Measurements from ENCODE around the gene FHOD3. TPM values are rescaled to one million over a fixed set of nuclear protein-coding genes. Genes with fewer than 3 reads are reported as not detected.

Gene FHOD3
- total RNA-seq, 1 donor, result 3.0 TPM

DNA sequence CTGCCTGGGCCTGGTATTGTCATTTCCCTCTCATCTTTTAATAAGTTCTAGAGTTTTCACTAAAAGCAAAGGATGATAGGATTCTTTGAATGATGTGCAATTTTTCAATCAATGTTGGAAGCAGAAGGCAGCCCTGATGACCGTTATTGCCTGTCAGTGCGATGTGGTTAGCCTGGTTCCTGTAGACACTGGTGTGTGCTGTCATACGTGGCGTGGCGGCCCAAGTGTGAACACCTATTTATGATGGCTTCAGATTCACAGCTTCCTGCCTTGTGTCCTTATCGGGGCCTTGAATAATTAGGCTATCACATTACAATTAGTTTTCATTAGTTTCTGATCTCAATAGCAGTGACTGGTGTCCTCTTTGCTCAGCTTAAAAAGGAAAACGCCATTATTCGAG lies 312.7 kb downstream of the FHOD3 start:
- TF ChIP-seq, protein P1, sequence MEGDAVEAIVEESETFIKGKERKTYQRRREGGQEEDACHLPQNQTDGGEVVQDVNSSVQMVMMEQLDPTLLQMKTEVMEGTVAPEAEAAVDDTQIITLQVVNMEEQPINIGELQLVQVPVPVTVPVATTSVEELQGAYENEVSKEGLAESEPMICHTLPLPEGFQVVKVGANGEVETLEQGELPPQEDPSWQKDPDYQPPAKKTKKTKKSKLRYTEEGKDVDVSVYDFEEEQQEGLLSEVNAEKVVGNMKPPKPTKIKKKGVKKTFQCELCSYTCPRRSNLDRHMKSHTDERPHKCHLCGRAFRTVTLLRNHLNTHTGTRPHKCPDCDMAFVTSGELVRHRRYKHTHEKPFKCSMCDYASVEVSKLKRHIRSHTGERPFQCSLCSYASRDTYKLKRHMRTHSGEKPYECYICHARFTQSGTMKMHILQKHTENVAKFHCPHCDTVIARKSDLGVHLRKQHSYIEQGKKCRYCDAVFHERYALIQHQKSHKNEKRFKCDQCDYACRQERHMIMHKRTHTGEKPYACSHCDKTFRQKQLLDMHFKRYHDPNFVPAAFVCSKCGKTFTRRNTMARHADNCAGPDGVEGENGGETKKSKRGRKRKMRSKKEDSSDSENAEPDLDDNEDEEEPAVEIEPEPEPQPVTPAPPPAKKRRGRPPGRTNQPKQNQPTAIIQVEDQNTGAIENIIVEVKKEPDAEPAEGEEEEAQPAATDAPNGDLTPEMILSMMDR (IDR thresholded peaks at IDR 0.05; ENCODE audit: insufficient read depth, low read length), result no peak
- DNase-seq (ENCODE audit: low read depth), result no peak

GRCh38 chr18:36610661-36611060 lies 313.1 kb downstream of the FHOD3 start:
- no peak overlapping the region for H3K4me3 ChIP-seq (ENCODE audit: low read depth, low read length)
- DNase-seq (ENCODE audit: low read depth), result no peak
- TF ChIP-seq, protein P1 (IDR thresholded peaks at IDR 0.05; ENCODE audit: insufficient read depth, low read length), result no peak

More for the DNA sequence above, 312.7 kb downstream of the FHOD3 start:
- H3K4me3 ChIP-seq (ENCODE audit: low read depth, low read length), result no peak overlapping the region

GRCh38 chr18:36613069-36613468 lies 315.6 kb downstream of the FHOD3 start:
- H3K4me3 ChIP-seq (ENCODE audit: low read depth, low read length), result no peak overlapping the region
- TF ChIP-seq, protein P1 (IDR thresholded peaks at IDR 0.05; ENCODE audit: insufficient read depth, low read length), result no peak
- DNase-seq (ENCODE audit: low read depth), result no peak

GRCh38 chr18:36613810-36614209 lies 316.3 kb downstream of the FHOD3 start:
- DNase-seq (ENCODE audit: low read depth), result no peak
- TF ChIP-seq, protein P1 (IDR thresholded peaks at IDR 0.05; ENCODE audit: insufficient read depth, low read length), result no peak
- no peak overlapping the region for H3K4me3 ChIP-seq (ENCODE audit: low read depth, low read length)

DNA sequence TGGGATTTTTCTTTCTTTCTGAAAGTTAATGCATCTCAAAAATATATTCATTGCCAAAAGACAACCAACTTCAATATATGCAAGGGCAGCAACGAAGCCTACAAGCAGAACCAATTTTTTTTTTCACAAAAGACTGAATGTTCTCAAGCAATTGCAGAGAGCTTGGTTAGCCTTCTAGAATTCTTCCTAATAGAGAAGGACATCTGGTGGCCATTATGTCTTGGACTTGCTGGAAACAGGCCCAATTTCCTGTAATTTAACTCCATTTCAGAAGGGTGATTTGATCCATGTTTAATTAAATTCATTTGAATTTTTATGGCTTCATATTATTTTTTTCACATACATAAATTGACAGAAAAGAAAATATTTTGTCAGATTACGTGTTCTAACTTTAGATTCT lies 323.3 kb downstream of the FHOD3 start:
- H3K4me3 ChIP-seq (ENCODE audit: low read depth, low read length), result no peak overlapping the region
- DNase-seq (ENCODE audit: low read depth), result peak; percentile 16
- TF ChIP-seq, protein P1 (IDR thresholded peaks at IDR 0.05; ENCODE audit: insufficient read depth, low read length), result no peak

GRCh38 chr18:36622610-36623009 lies 325.1 kb downstream of the FHOD3 start:
- DNase-seq (ENCODE audit: low read depth), result no peak
- TF ChIP-seq, protein P1 (IDR thresholded peaks at IDR 0.05; ENCODE audit: insufficient read depth, low read length), result no peak

GRCh38 chr18:36623091-36623490 lies 325.6 kb downstream of the FHOD3 start:
- no peak overlapping the region for H3K4me3 ChIP-seq (ENCODE audit: low read depth, low read length)
- TF ChIP-seq, protein P1 (IDR thresholded peaks at IDR 0.05; ENCODE audit: insufficient read depth, low read length), result no peak
- no peak for DNase-seq (ENCODE audit: low read depth)

More at GRCh38 chr18:36622610-36623009, 325.1 kb downstream of the FHOD3 start:
- no peak overlapping the region for H3K4me3 ChIP-seq (ENCODE audit: low read depth, low read length)
